ENCODE measurements around the gene SARDH. TPM values are rescaled to one million over a fixed set of nuclear protein-coding genes. Genes with fewer than 3 reads are reported as not detected.

SARDH gene
- total and polyA plus RNA-seq, 3 experiments from 2014 or later, result 1.3 to 2.0 (median 1.8) TPM

GRCh38 chr9:133614678-133615077 is 123.5 kb downstream of the SARDH start:
- Histone ChIP-seq H3K27me3 (ENCODE audit: insufficient read depth, low read length, poor library complexity, severe bottlenecking) (peaks cover 4% of the 10 kb centered on the region), H3K4me3 (ENCODE audit: low read length) (no peak overlapping the region), H3K9me3 (ENCODE audit: low read length) (no peaks in the 10 kb centered on the region), H3K36me3 (ENCODE audit: insufficient read depth, low read length) (no peaks in the 10 kb centered on the region), H3K4me1 (ENCODE audit: insufficient read depth, low read length) (peaks cover 9% of the 10 kb centered on the region), H3K27ac (ENCODE audit: low read depth, low read length) (no peak overlapping the region)
- Mint-ChIP-seq H3K4me1 (peaks cover 4 to 11% (median 10%) of the 10 kb centered on the region in 3 donors), H3K9me3 (no peaks in the 10 kb centered on the region), H3K27ac (peak overlapping the region in 1 of 8 donors; percentile 78), H3K27me3 (peaks cover 15 to 29% of the 10 kb centered on the region in 2 donors), H3K4me3 (no peak overlapping the region), H3K36me3 (no peaks in the 10 kb centered on the region)
- ChIA-PET CTCF (no interaction called here), POLR2A (no interaction called here)
- DNase-seq, result no peak

GRCh38 chr9:133614056-133614455 is 124.1 kb downstream of the SARDH start:
- Mint-ChIP-seq H3K27ac (no peak overlapping the region), H3K27me3 (peaks cover 18 to 33% of the 10 kb centered on the region in 2 donors), H3K36me3 (no peaks in the 10 kb centered on the region), H3K4me3 (no peak overlapping the region), H3K4me1 (peaks cover 3 to 8% (median 4%) of the 10 kb centered on the region in 3 donors), H3K9me3 (no peaks in the 10 kb centered on the region)
- Histone ChIP-seq H3K9me3 (ENCODE audit: low read length) (no peaks in the 10 kb centered on the region), H3K27me3 (ENCODE audit: insufficient read depth, low read length, poor library complexity, severe bottlenecking) (peaks cover 5% of the 10 kb centered on the region), H3K27ac (ENCODE audit: low read depth, low read length) (no peak overlapping the region), H3K4me3 (ENCODE audit: low read length) (no peak overlapping the region), H3K4me1 (ENCODE audit: insufficient read depth, low read length) (peaks cover 3% of the 10 kb centered on the region), H3K36me3 (ENCODE audit: insufficient read depth, low read length) (no peaks in the 10 kb centered on the region)
- DNase-seq, result no peak
- ChIA-PET POLR2A (no interaction called here), CTCF (interaction anchor here (0.7 kb wide), 1 partner anchor 129 kb away, joined by 3 read pairs; no protein-coding TSS in a partner anchor)

Other genes with a start within 250 kb of the SARDH start
- gene MYMK, start 213.4 kb downstream of the SARDH start, total RNA-seq, result not detected
- gene MYMK, start 213.4 kb downstream of the SARDH start, polyA plus RNA-seq, result not detected
- not detected for gene ADAMTSL2, start 203.6 kb downstream of the SARDH start, total RNA-seq
- not detected for gene ADAMTSL2, start 203.6 kb downstream of the SARDH start, polyA plus RNA-seq
- not detected for gene FAM163B, start 129.0 kb downstream of the SARDH start, total RNA-seq
- gene FAM163B, start 129.0 kb downstream of the SARDH start, polyA plus RNA-seq, result not detected
- gene DBH, start 102.0 kb downstream of the SARDH start, total RNA-seq, result not detected
- not detected for gene DBH, start 102.0 kb downstream of the SARDH start, polyA plus RNA-seq